Heart left ventricle (tissue), 13 donors: ENCODE data around the gene LCNL1.

Source experiments
- CTCF ChIP-seq, 12 donors: fragments of 200-600 bp; sonication (generic) in 4 of 12; IDR thresholded peaks; one replicate each; pipeline versions ENCODE4 v1.5.0 to v1.8.0; 2018 to 2022; ENCODE audit warnings: antibody characterized with exemption in 12 of 12, mild to moderate bottlenecking in 5 of 12
- POLR2A ChIP-seq, 2 donors: fragments of 450-650 bp; IDR thresholded peaks; one replicate each; pipeline ENCODE4 v1.6.1; 2017; ENCODE audit warnings: antibody characterized with exemption in 2 of 2, mild to moderate bottlenecking in 2 of 2, moderate library complexity in 2 of 2
- donor health status: ischemic (EF 13 %, LVEDD 7.1; RV severe dilation, severe dysfunction).
- donor health status: DM: no; HTN: yes; CAD: no.
- donor health status: DM: no; HTN: no; CAD: no.
- donor health status: ischemic (EF 25% LVEDD 6.9; RV normal size, moderate dysfunction).
- donor health status: ischemic (EF 25% LVEDD 5.7; RV mildly dilated, moderate dysfunction).
- donor health status: ischemic (EF 35%, LVEDD 5.7; RV mildly dilated, moderate dysfunction).
- donor health status: nonischemic (EF 11% LVEDD 7.7; RV severe dilation, severe dysfunction).
- donor health status: DM: yes; HTN: yes; CAD: no.
- donor health status: PGD.
- donor health status: ischemic (EF 29% LVEDD 5.4; RV normal size, mild dysfunction).
- donor health status: nonischemic (EF 23%, LVEDD 6.1; RV moderate dilation, normal function).

DNA sequence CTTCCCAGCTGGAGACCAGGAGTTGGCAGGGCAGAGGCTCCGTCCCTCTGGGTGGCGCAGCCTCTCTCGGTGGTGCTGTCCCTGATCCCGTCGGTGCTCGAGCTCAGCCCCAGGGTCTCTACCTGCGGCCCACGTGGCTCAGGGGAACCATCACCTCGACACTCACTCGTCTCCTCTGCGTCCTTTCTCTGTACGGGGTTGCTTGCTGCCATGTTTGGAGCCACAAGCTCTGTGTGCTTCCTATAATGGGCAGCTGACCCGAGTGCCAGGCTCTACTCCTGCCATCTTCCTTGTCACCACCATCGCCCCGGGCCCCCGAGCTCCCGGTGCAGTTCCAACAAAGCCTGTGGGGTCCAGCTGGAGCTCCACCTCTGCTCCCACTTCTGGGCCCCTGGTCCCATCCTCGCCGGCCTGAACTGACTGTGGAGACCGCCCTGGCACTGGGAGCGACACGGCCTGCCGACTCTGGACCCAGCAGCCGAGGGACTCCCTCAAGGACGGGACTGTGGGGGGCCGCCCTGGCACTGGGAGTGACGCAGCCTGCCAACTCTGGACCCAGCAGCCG, 43.3 kb upstream of the LCNL1 start:
- TF ChIP-seq POLR2A (IDR thresholded peaks at IDR 0.05) (no peak), CTCF (IDR thresholded peaks at IDR 0.05) (no peak)
